ENCODE measurements around the gene MYO9B. TPM values are rescaled to one million over a fixed set of nuclear protein-coding genes. Genes with fewer than 3 reads are reported as not detected.
A peak's percentile ranks its signal among the peaks of the same experiment; 100 is the strongest.

Gene MYO9B
- total and polyA plus RNA-seq, 2 of the 13 experiments (the other 11 are each of a cell fraction or from before 2014, with no cell fraction given): 18.0 to 18.3 TPM

- TF ChIP-seq AHDC1 (CRISPR knock-in tag; IDR thresholded peaks at IDR 0.05; ENCODE audit: borderline replicate concordance) (0 out of 2 replicates have a peak, but pooled peaks have one; percentile 44), ZNF607 (CRISPR knock-in tag; IDR thresholded peaks at IDR 0.05; ENCODE audit: borderline replicate concordance) (peak; percentile 87; the same call in 1 of the 2 replicates), HHEX (CRISPR knock-in tag; IDR thresholded peaks at IDR 0.05) (no peak), FIP1L1 (IDR thresholded peaks at IDR 0.05; ENCODE audit: borderline replicate concordance, insufficient read depth, low read depth, low read length) (no peak), SSRP1 (CRISPR knock-in tag; IDR thresholded peaks at IDR 0.05) (no peak), ZHX1 (CRISPR knock-in tag; IDR thresholded peaks at IDR 0.05; ENCODE audit: low read depth) (0 out of 2 replicates have a peak, but pooled peaks have one; percentile 4), LCORL (IDR thresholded peaks at IDR 0.05) (no peak), LCORL (CRISPR knock-in tag; IDR thresholded peaks at IDR 0.05) (peak; percentile 67; the same call in 1 of the 2 replicates), ZNF207 (IDR thresholded peaks at IDR 0.05; ENCODE audit: borderline replicate concordance) (no peak), MEIS2 (CRISPR knock-in tag; IDR thresholded peaks at IDR 0.05) (no peak; the same call in none of the 2 replicates), ZMYM2 (CRISPR knock-in tag; IDR thresholded peaks at IDR 0.05) (no peak), MTA1 (CRISPR knock-in tag; IDR thresholded peaks at IDR 0.05; ENCODE audit: borderline replicate concordance) (peak; percentile 15; the same call in 1 of the 2 replicates), ZNF83 (CRISPR knock-in tag; IDR thresholded peaks at IDR 0.05; ENCODE audit: borderline replicate concordance) (no peak)
- TF ChIP-seq, protein P1, sequence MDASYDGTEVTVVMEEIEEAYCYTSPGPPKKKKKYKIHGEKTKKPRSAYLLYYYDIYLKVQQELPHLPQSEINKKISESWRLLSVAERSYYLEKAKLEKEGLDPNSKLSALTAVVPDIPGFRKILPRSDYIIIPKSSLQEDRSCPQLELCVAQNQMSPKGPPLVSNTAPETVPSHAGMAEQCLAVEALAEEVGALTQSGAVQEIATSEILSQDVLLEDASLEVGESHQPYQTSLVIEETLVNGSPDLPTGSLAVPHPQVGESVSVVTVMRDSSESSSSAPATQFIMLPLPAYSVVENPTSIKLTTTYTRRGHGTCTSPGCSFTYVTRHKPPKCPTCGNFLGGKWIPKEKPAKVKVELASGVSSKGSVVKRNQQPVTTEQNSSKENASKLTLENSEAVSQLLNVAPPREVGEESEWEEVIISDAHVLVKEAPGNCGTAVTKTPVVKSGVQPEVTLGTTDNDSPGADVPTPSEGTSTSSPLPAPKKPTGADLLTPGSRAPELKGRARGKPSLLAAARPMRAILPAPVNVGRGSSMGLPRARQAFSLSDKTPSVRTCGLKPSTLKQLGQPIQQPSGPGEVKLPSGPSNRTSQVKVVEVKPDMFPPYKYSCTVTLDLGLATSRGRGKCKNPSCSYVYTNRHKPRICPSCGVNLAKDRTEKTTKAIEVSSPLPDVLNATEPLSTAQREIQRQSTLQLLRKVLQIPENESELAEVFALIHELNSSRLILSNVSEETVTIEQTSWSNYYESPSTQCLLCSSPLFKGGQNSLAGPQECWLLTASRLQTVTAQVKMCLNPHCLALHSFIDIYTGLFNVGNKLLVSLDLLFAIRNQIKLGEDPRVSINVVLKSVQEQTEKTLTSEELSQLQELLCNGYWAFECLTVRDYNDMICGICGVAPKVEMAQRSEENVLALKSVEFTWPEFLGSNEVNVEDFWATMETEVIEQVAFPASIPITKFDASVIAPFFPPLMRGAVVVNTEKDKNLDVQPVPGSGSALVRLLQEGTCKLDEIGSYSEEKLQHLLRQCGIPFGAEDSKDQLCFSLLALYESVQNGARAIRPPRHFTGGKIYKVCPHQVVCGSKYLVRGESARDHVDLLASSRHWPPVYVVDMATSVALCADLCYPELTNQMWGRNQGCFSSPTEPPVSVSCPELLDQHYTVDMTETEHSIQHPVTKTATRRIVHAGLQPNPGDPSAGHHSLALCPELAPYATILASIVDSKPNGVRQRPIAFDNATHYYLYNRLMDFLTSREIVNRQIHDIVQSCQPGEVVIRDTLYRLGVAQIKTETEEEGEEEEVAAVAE (CRISPR knock-in tag; IDR thresholded peaks at IDR 0.05; ENCODE audit: borderline replicate concordance): no peak
- TF ChIP-seq, protein P2, sequence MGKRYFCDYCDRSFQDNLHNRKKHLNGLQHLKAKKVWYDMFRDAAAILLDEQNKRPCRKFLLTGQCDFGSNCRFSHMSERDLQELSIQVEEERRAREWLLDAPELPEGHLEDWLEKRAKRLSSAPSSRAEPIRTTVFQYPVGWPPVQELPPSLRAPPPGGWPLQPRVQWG (CRISPR knock-in tag; IDR thresholded peaks at IDR 0.05; ENCODE audit: borderline replicate concordance, low read depth): no peak
These were observed 150.7 kb downstream of the MYO9B start, which contains the start of gene OCEL1 (continued) for GRCh38 chr19:17226002-17226933.
